Psoas muscle (tissue), 8 donors: ENCODE results near the gene TMOD1. TPM values are rescaled to one million over a fixed set of nuclear protein-coding genes. Genes with fewer than 3 reads are reported as not detected.

Experiments
- ATAC-seq, 4 donors: fragments of 200-7000 bp; cut with Tn5 transposase; one replicate each; pipeline ENCODE4 v1.9.1; 2020; ENCODE audit warnings: moderate library complexity in 3 of 4, mild to moderate bottlenecking in 2 of 4
- DNase-seq, 2 donors: peaks; one replicate each; pipeline ENCODE4 v3.0.0-alpha.2; 2020
- H3K27ac ChIP-seq: fragments of 200-600 bp; one replicate; pipeline ENCODE4 v1.8.0; 2022
- H3K27me3 ChIP-seq, 3 donors: fragments of 200-600 bp in 1 of 3; one replicate each; pipeline versions ENCODE4 v1.6.1 to v1.8.0; 2013 to 2022; ENCODE audit warnings: low read length in 2 of 3, mild to moderate bottlenecking in 2 of 3, moderate library complexity in 1 of 3; ENCODE audit not compliant: insufficient read depth in 3 of 3
- H3K36me3 ChIP-seq, 2 donors: fragments of 200-600 bp in 1 of 2; one replicate each; pipeline versions ENCODE4 v1.6.1 to v1.8.0; 2013 to 2022; ENCODE audit warnings: low read depth in 1 of 2, mild to moderate bottlenecking in 1 of 2, moderate library complexity in 1 of 2; ENCODE audit not compliant: insufficient read depth in 1 of 2
- H3K4me1 ChIP-seq: fragments of 200-600 bp; one replicate; pipeline ENCODE4 v1.8.0; 2022
- H3K4me3 ChIP-seq: fragments of 200-600 bp; one replicate; pipeline ENCODE4 v1.8.0; 2022; ENCODE audit warnings: mild to moderate bottlenecking
- H3K9me3 ChIP-seq: fragments of 200-600 bp; one replicate; pipeline ENCODE4 v1.8.0; 2022
- WGBS, 3 donors: extraction: QIAGEN DNeasy Blood & Tissue Kit; methylation state at CpG; one replicate each; pipeline versions ENCODE4 v1.1.6 to v1.1.7; 2013; 5-methylcytosine and 5-hydroxymethylcytosine counted together
- intact Hi-C, 2 donors: fragments of 100-400 bp; cut with DNase I; formaldehyde crosslinking; loops; one replicate each; pipeline versions ENCODE4 v1.11.0 to v1.14.2; 2022
- polyA plus RNA-seq, 3 donors: library from polyadenylated mRNA; stranded (reverse); fragments of 200-250 nt; gene quantifications; one replicate each; pipeline ENCODE4 v1.2.3, GENCODE V29; 2013
- total RNA-seq, 4 donors: library from RNA; stranded (reverse); fragmentation: NEBNext Ultra II Directional in 2 of 4; extraction: Animal tissue kit (Norgen Biotek cat#: 25700) in 2 of 4; gene quantifications; one replicate each; pipeline versions ENCODE4 v1.2.1 to v1.2.4, GENCODE V29; 2021 to 2023
- TF ChIP-seq, protein P1 (sequence below): fragments of 200-600 bp; IDR thresholded peaks from one replicate; pipeline ENCODE4 v1.8.0; 2022; ENCODE audit warnings: antibody characterized with exemption
- donor health status: healthy with polysubstance abuse.
- donor health status: DM: no; HTN: no; CAD: no; lungs with moderate emphysema.
- donor health status: Bipolar disorder and iron deficiency.
- donor health status: healthy.
- donor health status: DM: yes; HTN: yes; CAD: no.
- donor health status: DM: no; HTN: no; CAD: no.
- donor health status: DM: no; HTN: no; CAD: no.
- donor health status: DM: yes; HTN: yes; CAD: no.

TMOD1 gene
- total and polyA plus RNA-seq, 7 donors = 65.4 to 286 (median 156) TPM

DNA sequence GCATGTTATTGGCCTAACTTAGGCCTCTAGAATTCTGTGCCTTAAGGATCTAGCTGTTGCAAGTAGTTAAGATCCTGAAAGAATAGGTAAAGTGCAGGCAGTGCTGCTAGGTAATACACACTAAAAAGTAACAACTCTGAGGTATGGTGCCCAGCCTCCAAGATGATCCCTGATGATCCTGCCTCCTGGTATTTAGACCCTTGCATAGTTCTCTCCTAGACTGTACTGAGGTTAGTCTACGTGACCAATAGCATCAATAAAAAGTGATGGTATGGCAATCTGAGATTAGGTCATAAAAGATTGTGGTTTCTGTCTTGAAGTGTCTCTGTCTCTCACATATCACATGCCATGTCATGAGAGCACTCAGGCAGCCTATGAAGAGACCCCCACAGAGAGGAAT is 122.5 kb downstream of the TMOD1 start:
- H3K27me3 ChIP-seq = no peaks in the 10 kb centered on the region
- ATAC-seq (no peak), DNase-seq (no peak)
- TF ChIP-seq, protein P1, sequence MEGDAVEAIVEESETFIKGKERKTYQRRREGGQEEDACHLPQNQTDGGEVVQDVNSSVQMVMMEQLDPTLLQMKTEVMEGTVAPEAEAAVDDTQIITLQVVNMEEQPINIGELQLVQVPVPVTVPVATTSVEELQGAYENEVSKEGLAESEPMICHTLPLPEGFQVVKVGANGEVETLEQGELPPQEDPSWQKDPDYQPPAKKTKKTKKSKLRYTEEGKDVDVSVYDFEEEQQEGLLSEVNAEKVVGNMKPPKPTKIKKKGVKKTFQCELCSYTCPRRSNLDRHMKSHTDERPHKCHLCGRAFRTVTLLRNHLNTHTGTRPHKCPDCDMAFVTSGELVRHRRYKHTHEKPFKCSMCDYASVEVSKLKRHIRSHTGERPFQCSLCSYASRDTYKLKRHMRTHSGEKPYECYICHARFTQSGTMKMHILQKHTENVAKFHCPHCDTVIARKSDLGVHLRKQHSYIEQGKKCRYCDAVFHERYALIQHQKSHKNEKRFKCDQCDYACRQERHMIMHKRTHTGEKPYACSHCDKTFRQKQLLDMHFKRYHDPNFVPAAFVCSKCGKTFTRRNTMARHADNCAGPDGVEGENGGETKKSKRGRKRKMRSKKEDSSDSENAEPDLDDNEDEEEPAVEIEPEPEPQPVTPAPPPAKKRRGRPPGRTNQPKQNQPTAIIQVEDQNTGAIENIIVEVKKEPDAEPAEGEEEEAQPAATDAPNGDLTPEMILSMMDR = no peak
- H3K4me1 ChIP-seq = peaks cover 29% of the 10 kb centered on the region
- 94 to 100% (median 99%) methylated on average over 1 of the region's 1 CpG for WGBS, 3 donors
- H3K36me3 ChIP-seq = peaks cover 12 to 85% of the 10 kb centered on the region in 2 donors
- H3K9me3 ChIP-seq = no peaks in the 10 kb centered on the region
- intact Hi-C loops = no loop called here
- no peak overlapping the region for H3K27ac ChIP-seq
- no peak overlapping the region for H3K4me3 ChIP-seq

DNA sequence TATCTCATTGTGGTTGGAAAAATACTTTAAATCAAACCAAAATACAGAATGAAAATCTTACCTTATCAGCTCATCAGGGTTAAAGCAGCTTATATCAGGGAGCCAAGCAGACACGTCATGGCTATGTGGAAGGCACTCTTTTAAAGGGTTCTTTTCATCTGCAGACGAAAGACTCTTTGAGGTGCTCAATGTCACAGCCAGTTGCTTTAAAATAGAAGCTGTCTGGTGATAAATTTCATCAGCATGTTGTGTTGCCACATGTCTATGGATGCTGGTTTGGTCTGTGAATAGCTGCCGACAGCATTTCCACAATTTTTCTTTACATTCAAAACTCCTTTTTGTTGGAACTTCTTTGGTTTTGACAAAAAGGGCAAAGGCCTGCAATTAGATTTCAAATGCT is 124.2 kb downstream of the TMOD1 start:
- intact Hi-C loops = no loop called here
- Histone ChIP-seq H3K27me3 (no peaks in the 10 kb centered on the region), H3K9me3 (no peaks in the 10 kb centered on the region), H3K36me3 (peaks cover 10 to 68% of the 10 kb centered on the region in 2 donors), H3K4me1 (peaks cover 40% of the 10 kb centered on the region), H3K4me3 (no peak overlapping the region), H3K27ac (peak overlapping the region; percentile 51)
- peak in 3 of 4 donors; percentile 49 to 83 (median 75) for ATAC-seq
- DNase-seq = no peak
- 30 to 49% (median 38%) methylated on average over 3 of the region's 3 CpGs for WGBS, 3 donors
- TF ChIP-seq, protein P1 = no peak

DNA sequence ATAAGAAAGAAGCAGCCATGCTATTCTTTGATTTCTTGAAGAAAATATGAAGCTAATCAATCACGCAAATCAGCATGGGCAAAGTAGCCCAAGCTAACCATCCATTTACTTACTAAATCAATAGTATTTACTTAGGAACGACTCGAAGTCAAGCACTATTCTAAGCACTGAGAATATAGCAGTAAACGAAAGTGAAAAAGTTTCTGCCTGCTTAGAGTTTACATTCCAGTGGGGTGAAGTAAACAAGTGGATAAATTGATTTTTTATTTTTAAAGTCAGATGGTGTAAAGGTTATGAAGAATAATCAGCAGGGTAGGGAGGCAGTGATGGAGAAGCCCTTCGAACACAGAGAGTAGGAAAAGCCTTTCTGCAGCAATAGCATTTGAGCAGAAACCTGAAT is 126.2 kb downstream of the TMOD1 start:
- H3K4me1 ChIP-seq = peaks cover 52% of the 10 kb centered on the region
- TF ChIP-seq, protein P1 = no peak

DNA sequence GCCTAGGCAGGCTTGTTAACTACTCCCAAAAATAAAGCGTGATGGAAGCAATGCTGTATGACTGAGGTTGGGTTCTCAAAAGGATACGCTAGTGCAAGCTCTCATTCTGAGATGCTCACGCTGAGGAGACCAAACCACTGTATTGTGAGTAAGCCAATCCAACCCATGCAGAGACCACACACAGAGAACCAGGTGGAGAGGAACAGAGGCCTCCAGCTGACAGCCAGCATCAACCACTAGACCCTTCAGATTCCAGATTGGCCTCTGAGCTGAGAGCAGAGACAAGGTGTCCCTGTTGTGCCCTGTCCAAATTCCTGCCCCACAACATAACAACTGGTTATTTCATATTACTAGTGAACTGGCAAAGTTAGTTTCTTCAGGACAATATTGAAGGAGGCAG is 127.2 kb downstream of the TMOD1 start:
- ATAC-seq (no peak), DNase-seq (no peak)
- intact Hi-C loops = no loop called here
- TF ChIP-seq, protein P1 = no peak
- H3K27ac ChIP-seq = no peak overlapping the region
- H3K4me1 ChIP-seq = peaks cover 52% of the 10 kb centered on the region
- peaks cover 6 to 38% of the 10 kb centered on the region in 2 donors for H3K36me3 ChIP-seq
- no peaks in the 10 kb centered on the region for H3K27me3 ChIP-seq
- H3K9me3 ChIP-seq = no peaks in the 10 kb centered on the region
- no peak overlapping the region for H3K4me3 ChIP-seq
- WGBS, 3 donors = 67 to 75% (median 74%) methylated on average over 3 of the region's 3 CpGs

More for the DNA sequence above, 126.2 kb downstream of the TMOD1 start:
- Histone ChIP-seq H3K27me3 (no peaks in the 10 kb centered on the region), H3K27ac (no peak overlapping the region), H3K36me3 (peaks cover 6 to 48% of the 10 kb centered on the region in 2 donors), H3K4me3 (no peak overlapping the region), H3K9me3 (no peaks in the 10 kb centered on the region)
- intact Hi-C loops = no loop called here
- no peak for DNase-seq
- 74 to 84% (median 77%) methylated on average over 5 of the region's 5 CpGs for WGBS, 3 donors
- ATAC-seq = no peak

DNA sequence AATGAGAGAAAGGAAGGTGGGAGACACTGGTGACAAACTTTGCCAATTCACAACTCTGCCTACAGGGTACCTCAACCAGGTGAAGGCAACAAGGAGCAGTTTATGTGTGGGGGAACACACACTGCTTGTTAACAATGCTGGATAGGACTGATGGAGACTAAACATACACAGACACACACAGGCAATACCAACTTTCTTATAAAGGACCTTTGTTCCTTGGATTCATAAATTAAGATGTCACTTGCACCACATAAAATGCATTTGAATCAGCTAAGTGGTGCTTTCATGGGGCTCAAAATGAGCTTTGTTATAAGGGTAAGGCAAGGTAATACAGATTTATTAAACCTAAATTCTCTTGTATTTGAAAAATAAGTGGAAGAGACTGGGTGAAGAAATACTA is 127.7 kb downstream of the TMOD1 start:
- ATAC-seq = no peak
- H3K27ac ChIP-seq = peak overlapping the region; percentile 30

More for the DNA sequence above, 127.7 kb downstream of the TMOD1 start:
- no peaks in the 10 kb centered on the region for H3K27me3 ChIP-seq
- H3K9me3 ChIP-seq = no peaks in the 10 kb centered on the region
- DNase-seq = no peak
- H3K4me3 ChIP-seq = no peak overlapping the region
- H3K4me1 ChIP-seq = peaks cover 52% of the 10 kb centered on the region
- TF ChIP-seq, protein P1 = no peak
- intact Hi-C loops = no loop called here
- peaks cover 6 to 33% of the 10 kb centered on the region in 2 donors for H3K36me3 ChIP-seq
